ENCODE measurements around the gene PCDH9. TPM values are rescaled to one million over a fixed set of nuclear protein-coding genes. Genes with fewer than 3 reads are reported as not detected.

Gene PCDH9
- total RNA-seq, 1 donor from 2014 or later, result 1.7 TPM

DNA sequence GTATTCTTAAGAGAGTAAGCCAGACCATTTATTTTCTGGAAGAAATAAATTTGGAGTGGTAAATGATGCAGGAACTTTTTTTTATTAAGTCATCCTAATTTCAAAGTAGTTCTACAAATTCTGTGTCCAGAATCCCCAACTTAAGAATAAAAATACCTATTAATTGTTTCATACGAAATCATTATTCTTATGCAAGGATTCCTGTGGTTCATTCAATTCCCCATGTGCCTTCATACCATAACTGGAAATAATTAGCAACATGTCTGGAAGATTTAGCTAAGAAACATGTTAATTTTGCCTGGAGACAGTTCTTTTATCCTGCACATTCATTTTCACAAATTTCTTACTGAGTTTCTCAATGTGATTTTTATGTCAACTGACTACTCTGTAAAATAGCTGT lies 408.6 kb downstream of the PCDH9 start:
- Mint-ChIP-seq H3K9me3 (ENCODE audit: low read depth) (no peaks in the 10 kb centered on the region), H3K27me3 (no peaks in the 10 kb centered on the region), H3K4me3 (ENCODE audit: low read depth) (no peak overlapping the region), H3K4me1 (ENCODE audit: low read depth) (no peaks in the 10 kb centered on the region), H3K27ac (no peak overlapping the region), H3K36me3 (ENCODE audit: insufficient read depth) (no peaks in the 10 kb centered on the region)
- TF ChIP-seq CTCF (IDR thresholded peaks at IDR 0.05; ENCODE audit: unreplicated experiment), result no peak
- no peak for DNase-seq (ENCODE audit: low spot score, unreplicated experiment)

- Mint-ChIP-seq H3K4me1 (ENCODE audit: low read depth) (no peaks in the 10 kb centered on the region), H3K36me3 (ENCODE audit: insufficient read depth) (no peaks in the 10 kb centered on the region), H3K27me3 (no peaks in the 10 kb centered on the region), H3K4me3 (ENCODE audit: low read depth) (no peak overlapping the region), H3K9me3 (ENCODE audit: low read depth) (peaks cover 3% of the 10 kb centered on the region), H3K27ac (peak overlapping the region; percentile 74)
- no peak for DNase-seq (ENCODE audit: low spot score, unreplicated experiment)
- TF ChIP-seq CTCF (IDR thresholded peaks at IDR 0.05; ENCODE audit: unreplicated experiment), result no peak
These were observed 418.7 kb downstream of the PCDH9 start for GRCh38 chr13:66811455-66811854.

DNA sequence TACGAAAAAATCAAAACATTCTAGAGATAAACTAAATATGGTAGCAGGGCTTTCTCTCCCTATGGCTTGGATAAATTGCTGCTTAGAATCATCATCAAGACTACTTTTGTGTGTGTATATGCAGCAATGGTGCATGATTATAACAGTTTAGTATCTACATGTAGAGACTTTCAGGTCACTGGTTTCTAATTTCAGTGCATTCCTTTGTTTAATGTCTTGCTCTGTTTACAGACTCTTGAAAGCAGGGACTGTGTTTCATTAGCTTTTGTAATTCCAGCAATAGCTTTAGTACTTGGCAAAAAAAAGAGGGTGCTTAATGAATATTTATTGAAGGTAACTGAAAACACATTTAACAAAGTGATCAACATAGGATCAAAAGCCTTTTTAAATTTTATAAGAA lies 420.7 kb downstream of the PCDH9 start:
- Mint-ChIP-seq H3K27ac (no peak overlapping the region), H3K9me3 (ENCODE audit: low read depth) (peaks cover 3% of the 10 kb centered on the region), H3K27me3 (no peaks in the 10 kb centered on the region), H3K4me3 (ENCODE audit: low read depth) (no peak overlapping the region), H3K36me3 (ENCODE audit: insufficient read depth) (no peaks in the 10 kb centered on the region), H3K4me1 (ENCODE audit: low read depth) (no peaks in the 10 kb centered on the region)
- no peak for TF ChIP-seq CTCF (IDR thresholded peaks at IDR 0.05; ENCODE audit: unreplicated experiment)
- DNase-seq (ENCODE audit: low spot score, unreplicated experiment), result no peak

GRCh38 chr13:66807251-66807650 lies 422.9 kb downstream of the PCDH9 start:
- no peak for DNase-seq (ENCODE audit: low spot score, unreplicated experiment)
- Mint-ChIP-seq H3K36me3 (ENCODE audit: insufficient read depth) (no peaks in the 10 kb centered on the region), H3K4me3 (ENCODE audit: low read depth) (no peak overlapping the region), H3K27me3 (no peaks in the 10 kb centered on the region), H3K9me3 (ENCODE audit: low read depth) (peaks cover 3% of the 10 kb centered on the region), H3K27ac (no peak overlapping the region), H3K4me1 (ENCODE audit: low read depth) (no peaks in the 10 kb centered on the region)
- TF ChIP-seq CTCF (IDR thresholded peaks at IDR 0.05; ENCODE audit: unreplicated experiment), result no peak

DNA sequence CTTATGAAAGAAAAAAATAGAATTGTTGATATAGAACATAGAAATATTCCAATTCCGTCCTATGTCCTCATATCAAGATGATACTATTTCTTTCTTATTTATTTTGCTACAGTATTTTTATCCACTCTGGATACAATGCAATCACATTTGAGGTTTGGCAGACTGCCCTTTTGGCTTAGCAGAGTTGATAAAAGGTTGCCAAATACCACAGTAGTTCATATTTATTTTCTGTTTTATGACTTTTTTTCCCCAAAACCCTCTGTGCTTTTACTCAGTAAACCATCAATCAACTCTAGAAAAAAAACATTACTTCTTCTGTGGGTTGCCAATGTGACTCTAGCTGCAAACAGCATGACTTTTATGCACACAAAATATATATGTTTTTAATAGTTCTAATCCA lies 424.5 kb downstream of the PCDH9 start:
- TF ChIP-seq CTCF (IDR thresholded peaks at IDR 0.05; ENCODE audit: unreplicated experiment), result no peak
- Mint-ChIP-seq H3K4me3 (ENCODE audit: low read depth) (no peak overlapping the region), H3K36me3 (ENCODE audit: insufficient read depth) (no peaks in the 10 kb centered on the region), H3K9me3 (ENCODE audit: low read depth) (no peaks in the 10 kb centered on the region), H3K4me1 (ENCODE audit: low read depth) (no peaks in the 10 kb centered on the region), H3K27ac (no peak overlapping the region), H3K27me3 (no peaks in the 10 kb centered on the region)
- no peak for DNase-seq (ENCODE audit: low spot score, unreplicated experiment)
